IPS-15b (cell line): ENCODE data around the gene IRF7.

Experiments used
- H3K27me3 ChIP-seq: one replicate; pipeline ENCODE4 v1.6.1; 2013; ENCODE audit warnings: low read length; ENCODE audit not compliant: control insufficient read depth, insufficient read depth
- H3K36me3 ChIP-seq: one replicate; pipeline ENCODE4 v1.6.1; 2013; ENCODE audit warnings: low read length; ENCODE audit not compliant: control insufficient read depth, insufficient read depth
- H3K4me1 ChIP-seq: one replicate; pipeline ENCODE4 v1.6.1; 2013; ENCODE audit warnings: mild to moderate bottlenecking, low read length; ENCODE audit not compliant: control insufficient read depth, insufficient read depth
- H3K4me3 ChIP-seq: one replicate; pipeline ENCODE4 v1.5.1; 2013; ENCODE audit warnings: low read depth, low read length
- H3K9ac ChIP-seq: one replicate; pipeline ENCODE4 v1.6.1; 2013; ENCODE audit warnings: low read depth, mild to moderate bottlenecking, low read length
- H3K9me3 ChIP-seq: one replicate; pipeline ENCODE4 v1.6.1; 2013; ENCODE audit warnings: mild to moderate bottlenecking, low read length; ENCODE audit not compliant: control insufficient read depth, insufficient read depth

IRF7 gene

DNA sequence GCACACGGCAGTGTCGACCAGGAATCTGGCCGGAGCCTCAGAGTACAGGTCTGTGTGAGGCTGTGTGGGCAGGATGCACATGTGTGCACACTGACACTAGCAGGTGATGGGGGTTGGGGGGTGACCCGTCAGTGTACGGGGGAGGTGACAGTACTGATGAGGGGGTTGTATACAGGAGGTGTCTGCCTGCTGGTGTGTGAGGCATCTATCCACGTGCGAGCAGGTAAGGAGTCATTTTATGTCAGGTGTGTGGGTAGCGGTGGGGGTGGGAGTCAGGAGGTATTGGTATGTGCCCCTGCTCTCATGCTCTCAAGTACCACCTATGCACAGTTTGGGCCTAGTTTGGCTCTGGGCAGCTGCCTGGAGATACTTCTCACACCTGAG, 44.0 kb downstream of the IRF7 start:
- Histone ChIP-seq H3K4me1 (peaks cover 10% of the 10 kb centered on the region), H3K36me3 (no peaks in the 10 kb centered on the region), H3K27me3 (peaks cover 8% of the 10 kb centered on the region), H3K9ac (no peak overlapping the region), H3K4me3 (peak overlapping the region; percentile 19), H3K9me3 (no peaks in the 10 kb centered on the region)

DNA sequence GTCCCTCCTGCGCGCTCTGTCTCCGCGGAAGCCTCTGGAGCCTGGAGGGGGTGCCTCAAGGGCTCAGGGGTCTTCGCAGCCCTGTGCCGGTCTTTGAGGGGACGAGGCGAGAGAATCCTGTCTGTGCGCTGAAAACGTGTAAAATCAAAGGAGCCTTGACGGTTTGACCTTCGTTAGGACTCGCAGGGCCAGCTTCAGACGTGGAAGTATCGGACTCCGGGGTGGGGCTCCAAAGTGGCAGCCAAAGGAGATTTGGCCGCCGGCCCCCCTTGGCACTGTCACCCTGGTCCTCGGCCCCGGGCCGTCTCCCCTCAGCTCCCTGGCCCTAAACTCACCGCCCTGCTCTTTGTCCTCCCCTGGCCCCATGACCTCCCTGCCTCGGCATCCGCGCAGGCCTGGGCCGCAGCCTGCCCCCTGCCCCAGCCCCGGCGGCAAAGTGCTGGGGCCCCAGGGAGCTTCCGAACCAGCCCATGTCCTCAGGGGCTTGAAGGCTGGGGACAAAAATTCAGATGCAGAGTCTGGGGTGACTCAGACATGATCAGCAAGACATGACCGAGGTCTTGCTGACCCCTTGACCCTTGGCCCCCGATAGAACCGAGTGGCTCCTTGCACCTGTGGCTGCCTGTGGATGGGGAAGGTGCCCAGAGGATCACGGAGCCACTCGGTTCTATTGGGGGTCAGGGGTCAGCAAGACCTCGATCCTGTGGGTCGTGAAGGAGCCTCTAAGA, 46.4 kb downstream of the IRF7 start:
- Histone ChIP-seq H3K9me3 (no peaks in the 10 kb centered on the region), H3K4me3 (peak overlapping the region; percentile 59), H3K27me3 (peaks cover 3% of the 10 kb centered on the region), H3K4me1 (peaks cover 15% of the 10 kb centered on the region), H3K36me3 (peaks cover 1% of the 10 kb centered on the region), H3K9ac (peak overlapping the region; percentile 60)

DNA sequence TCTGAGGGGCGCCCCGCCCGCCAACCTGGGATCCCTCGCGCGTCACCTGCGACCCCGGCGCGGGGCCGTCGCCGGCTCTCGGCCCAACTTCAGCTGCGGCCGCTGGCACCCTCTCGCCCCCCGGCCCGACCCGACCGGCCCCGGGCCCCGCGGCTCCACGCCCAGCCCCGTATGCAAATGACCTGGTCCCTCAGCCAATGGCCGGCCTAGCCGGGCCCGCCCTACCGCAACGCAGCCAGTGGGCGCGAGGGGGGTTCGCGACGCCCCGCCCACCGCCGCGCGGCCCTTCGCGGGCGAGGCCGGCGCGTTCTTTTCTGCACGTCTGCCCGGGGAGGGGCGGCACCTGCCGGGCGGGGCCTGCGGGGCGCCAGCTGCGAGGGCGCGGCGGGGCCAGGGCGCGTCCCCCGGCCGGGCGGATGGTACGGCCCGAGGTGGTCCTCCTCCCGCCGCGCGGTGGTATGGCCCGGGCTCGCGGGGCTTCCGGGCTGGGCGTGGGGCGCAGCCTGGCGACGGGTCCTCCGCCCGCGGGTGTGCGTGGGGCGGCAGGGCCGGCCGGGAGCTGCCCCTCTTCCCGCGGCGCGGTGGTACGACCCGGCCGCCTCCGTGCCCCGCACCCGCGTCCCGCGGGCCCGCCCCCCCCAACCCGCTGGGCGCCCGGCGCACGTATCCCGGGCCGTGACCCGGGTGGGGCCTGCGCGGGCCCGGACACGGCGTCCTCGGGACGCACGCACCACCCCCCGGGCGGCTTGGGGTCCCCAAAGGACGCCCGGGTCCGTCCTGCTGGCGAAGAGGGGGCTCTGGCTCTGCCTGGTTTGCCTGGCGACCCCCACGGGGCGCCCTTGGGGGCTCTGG, 47.2 kb downstream of the IRF7 start:
- Histone ChIP-seq H3K4me3 (peak overlapping the region; percentile 59), H3K9me3 (no peaks in the 10 kb centered on the region), H3K9ac (peak overlapping the region; percentile 60), H3K4me1 (peaks cover 15% of the 10 kb centered on the region), H3K36me3 (peaks cover 7% of the 10 kb centered on the region), H3K27me3 (peaks cover 3% of the 10 kb centered on the region)

DNA sequence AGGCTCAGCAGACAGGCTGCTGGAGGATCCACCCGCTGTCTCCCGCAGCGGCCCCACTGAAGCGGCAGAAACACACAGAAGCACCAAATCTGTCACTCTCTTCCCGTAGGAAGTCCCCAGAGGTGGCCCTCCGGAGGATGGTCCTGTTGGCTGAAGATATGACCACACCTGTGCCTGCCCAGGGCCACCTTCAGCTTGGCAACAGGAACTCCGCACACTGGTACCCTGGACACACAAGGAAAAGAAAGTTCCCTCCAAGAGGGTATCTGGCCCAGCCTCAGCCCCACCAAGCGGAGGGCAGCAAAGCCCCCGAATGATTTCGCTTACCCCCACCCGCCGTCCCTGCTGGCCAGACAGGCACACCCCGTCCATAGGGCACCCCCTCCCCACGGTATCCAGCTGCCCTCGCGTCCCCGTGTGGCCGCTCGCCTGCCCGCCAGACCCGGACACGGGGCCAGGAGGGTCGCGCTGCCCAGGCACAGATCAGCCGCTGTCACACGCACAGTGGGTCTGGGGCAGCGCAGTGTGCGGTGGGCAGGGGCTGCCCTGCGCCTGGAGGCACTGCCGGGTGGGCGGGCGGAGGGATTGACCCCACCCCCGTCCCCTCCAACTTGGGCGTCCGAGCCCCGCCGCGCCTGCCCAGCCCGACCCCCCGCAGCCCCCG, 48.0 kb downstream of the IRF7 start:
- peaks cover 15% of the 10 kb centered on the region for H3K4me1 ChIP-seq
- H3K9me3 ChIP-seq: no peaks in the 10 kb centered on the region
- no peak overlapping the region for H3K9ac ChIP-seq
- peaks cover 3% of the 10 kb centered on the region for H3K27me3 ChIP-seq
- H3K36me3 ChIP-seq: peaks cover 14% of the 10 kb centered on the region
- peak overlapping the region; percentile 58 for H3K4me3 ChIP-seq

DNA sequence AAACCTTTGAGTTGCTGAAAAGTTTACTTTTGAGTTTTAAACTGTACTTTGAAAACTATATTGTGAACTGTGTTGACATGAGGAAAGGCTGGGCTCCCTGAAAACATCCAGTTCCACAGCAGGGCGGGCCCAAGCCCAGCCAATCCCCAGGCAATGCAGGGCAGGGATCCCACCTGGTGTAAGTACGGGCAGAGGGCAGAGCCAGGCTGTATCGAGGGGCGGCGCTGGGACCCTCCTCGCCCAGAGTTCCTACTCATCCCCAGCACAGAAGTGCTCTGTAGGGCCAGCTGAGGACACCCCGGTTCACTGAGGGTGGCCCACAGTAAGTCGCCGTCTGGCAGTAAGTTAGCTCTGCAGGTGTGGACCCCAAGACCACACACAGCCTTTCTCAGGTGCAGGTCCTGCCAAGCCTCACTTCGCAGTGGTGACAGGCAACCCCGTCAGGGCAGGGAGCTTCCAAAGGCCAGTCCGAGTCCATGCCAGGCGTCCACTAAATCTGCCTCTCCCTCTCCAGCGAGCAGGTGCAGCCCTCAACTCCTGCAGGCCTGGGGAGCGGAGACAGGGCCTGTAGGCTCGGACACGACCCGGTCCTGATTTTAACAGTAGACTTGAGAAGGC, 48.6 kb downstream of the IRF7 start:
- Histone ChIP-seq H3K27me3 (peaks cover 3% of the 10 kb centered on the region), H3K36me3 (peaks cover 21% of the 10 kb centered on the region), H3K4me1 (peaks cover 15% of the 10 kb centered on the region), H3K9ac (no peak overlapping the region), H3K4me3 (peak overlapping the region; percentile 58), H3K9me3 (no peaks in the 10 kb centered on the region)

DNA sequence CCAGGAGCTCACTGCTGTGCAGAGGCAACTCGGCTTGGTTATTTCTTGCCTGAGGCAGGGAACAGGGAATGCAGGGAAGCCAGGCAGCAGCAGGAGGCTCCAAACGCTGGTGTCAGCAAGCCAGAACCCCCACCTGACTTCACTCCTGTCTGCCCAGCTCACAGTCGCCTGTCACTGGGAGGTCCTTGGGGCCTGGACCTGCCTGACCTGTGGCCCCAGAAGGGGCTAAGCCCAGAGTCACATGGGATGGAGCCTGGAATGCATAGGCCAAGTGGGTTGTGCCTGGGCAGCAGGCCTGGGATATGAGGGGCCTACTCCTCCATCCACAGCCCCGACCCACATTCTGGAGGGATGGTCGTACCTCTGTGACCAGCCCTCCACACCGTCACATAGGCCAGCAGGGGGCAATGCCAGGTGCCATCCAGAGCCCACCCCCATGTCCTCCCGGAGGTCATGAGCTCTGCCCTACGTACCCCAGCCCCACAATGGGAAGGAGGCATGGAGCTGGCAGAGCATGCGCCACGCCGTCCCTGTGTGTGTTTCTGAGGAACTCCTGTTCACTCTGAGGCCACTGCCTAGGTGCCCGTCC, 49.7 kb downstream of the IRF7 start:
- H3K9me3 ChIP-seq: no peaks in the 10 kb centered on the region
- peaks cover 23% of the 10 kb centered on the region for H3K36me3 ChIP-seq
- H3K27me3 ChIP-seq: peaks cover 3% of the 10 kb centered on the region
- no peak overlapping the region for H3K4me3 ChIP-seq
- no peak overlapping the region for H3K9ac ChIP-seq
- H3K4me1 ChIP-seq: peaks cover 11% of the 10 kb centered on the region

DNA sequence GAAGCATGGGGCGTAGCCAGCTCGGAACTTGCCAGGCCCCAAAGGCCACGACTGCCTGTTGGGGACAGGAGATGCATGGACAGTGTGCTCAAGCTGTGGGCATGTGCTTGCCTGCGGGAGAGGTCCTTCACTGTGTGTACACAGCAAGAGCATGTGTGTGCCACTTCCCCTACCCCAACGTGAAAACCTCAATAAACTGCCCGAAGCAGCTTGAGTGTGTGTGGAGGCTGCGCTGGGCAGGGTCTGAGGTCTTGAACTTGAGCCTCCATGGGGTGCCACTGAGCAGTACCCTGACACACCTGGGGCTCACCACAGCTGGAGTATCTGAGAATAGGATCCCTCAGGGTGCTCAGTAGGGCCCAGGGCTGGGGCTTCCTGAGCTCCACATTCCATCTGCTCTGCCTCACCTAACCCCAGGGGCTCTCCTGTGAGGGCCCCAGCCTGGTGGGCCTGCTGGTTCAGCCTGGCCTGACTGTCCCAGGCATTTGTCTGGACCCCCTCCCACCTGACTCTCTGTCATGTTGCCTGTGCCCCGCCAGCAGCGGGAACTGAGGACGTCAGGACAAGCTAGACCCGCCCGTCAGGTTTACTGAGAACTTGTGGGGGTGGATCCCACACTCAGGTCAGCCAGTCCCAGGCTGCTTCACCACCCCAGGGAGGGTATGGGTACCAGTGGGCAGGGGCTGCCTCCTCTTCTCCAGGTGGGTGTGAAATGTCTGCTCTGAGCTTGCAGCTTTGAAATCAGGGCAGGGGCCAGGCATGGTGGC, 51.8 kb downstream of the IRF7 start:
- H3K9ac ChIP-seq: no peak overlapping the region
- H3K27me3 ChIP-seq: no peaks in the 10 kb centered on the region
- peaks cover 23% of the 10 kb centered on the region for H3K36me3 ChIP-seq
- peaks cover 10% of the 10 kb centered on the region for H3K4me1 ChIP-seq
- H3K9me3 ChIP-seq: no peaks in the 10 kb centered on the region
- H3K4me3 ChIP-seq: no peak overlapping the region

DNA sequence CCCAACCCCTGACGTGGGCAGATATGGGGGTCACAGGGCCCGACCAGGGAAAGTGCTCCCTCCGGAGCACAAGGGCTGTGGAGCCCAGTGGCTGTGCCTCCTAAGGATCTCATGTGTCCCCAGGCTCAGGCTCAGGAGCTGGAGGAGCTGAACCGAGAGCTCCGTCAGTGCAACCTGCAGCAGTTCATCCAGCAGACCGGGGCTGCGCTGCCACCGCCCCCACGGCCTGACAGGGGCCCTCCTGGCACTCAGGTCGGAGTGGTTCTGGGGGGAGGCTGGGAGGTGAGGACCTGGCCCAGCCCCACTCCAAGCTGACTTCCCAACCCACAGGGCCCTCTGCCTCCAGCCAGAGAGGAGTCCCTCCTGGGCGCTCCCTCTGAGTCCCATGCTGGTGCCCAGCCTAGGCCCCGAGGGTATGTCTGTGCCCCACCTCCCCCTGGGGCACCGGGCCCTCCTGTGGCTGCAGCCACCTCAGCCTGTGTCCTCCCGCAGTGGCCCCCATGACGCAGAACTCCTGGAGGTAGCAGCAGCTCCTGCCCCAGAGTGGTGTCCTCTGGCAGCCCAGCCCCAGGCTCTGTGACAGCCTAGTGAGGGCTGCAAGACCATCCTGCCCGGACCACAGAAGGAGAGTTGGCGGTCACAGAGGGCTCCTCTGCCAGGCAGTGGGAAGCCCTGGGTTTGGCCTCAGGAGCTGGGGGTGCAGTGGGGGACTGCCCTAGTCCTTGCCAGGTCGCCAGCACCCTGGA, 52.5 kb downstream of the IRF7 start:
- Histone ChIP-seq H3K27me3 (no peaks in the 10 kb centered on the region), H3K36me3 (peaks cover 23% of the 10 kb centered on the region), H3K9me3 (no peaks in the 10 kb centered on the region), H3K9ac (no peak overlapping the region), H3K4me1 (peaks cover 10% of the 10 kb centered on the region), H3K4me3 (no peak overlapping the region)
